Lung (tissue), 12 donors: Measurements from ENCODE around the gene PPM1B. TPM values are rescaled to one million over a fixed set of nuclear protein-coding genes. Genes with fewer than 3 reads are reported as not detected.

Experiments
- ATAC-seq: fragments of 200-7000 bp; cut with Tn5 transposase; one replicate; pipeline ENCODE4 v1.9.1; 2020; ENCODE audit warnings: moderate number of reproducible peaks; ENCODE audit not compliant: insufficient read depth, low FRiP score
- DNase-seq, 3 donors: peaks; one replicate each; pipeline ENCODE4 v3.0.0-alpha.2; 2013 to 2017
- H3K27ac ChIP-seq, 2 donors: one replicate each; pipeline ENCODE4 v1.5.1; 2013; ENCODE audit warnings: mild to moderate bottlenecking in 2 of 2, moderate library complexity in 2 of 2, control low read depth in 1 of 2, inconsistent platforms in 1 of 2, low read depth in 1 of 2, low read length in 1 of 2
- H3K27me3 ChIP-seq, 3 donors: one replicate each; pipeline ENCODE4 v1.5.1; 2013; ENCODE audit warnings: low read length in 2 of 3; ENCODE audit not compliant: control insufficient read depth in 3 of 3, insufficient read depth in 3 of 3
- H3K36me3 ChIP-seq, 4 donors: one replicate each; pipeline ENCODE4 v1.5.1; 2013; ENCODE audit warnings: low read length in 4 of 4, mild to moderate bottlenecking in 1 of 4, moderate library complexity in 1 of 4; ENCODE audit not compliant: control insufficient read depth in 4 of 4, insufficient read depth in 4 of 4
- H3K4me1 ChIP-seq, 5 donors: one replicate each; pipeline ENCODE4 v1.5.1; 2013; ENCODE audit warnings: low read length in 5 of 5, mild to moderate bottlenecking in 2 of 5, moderate library complexity in 1 of 5; ENCODE audit not compliant: control insufficient read depth in 5 of 5, insufficient read depth in 5 of 5
- H3K4me3 ChIP-seq: one replicate; pipeline ENCODE4 v1.5.1; 2013; ENCODE audit warnings: mild to moderate bottlenecking, control low read depth, moderate library complexity
- H3K9ac ChIP-seq, 2 donors: one replicate each; pipeline ENCODE4 v1.5.1; 2013; ENCODE audit warnings: low read length in 2 of 2, control low read depth in 1 of 2; ENCODE audit not compliant: insufficient read depth in 1 of 2
- H3K9me3 ChIP-seq, 4 donors: one replicate each; pipeline ENCODE4 v1.5.1; 2013; ENCODE audit warnings: low read length in 3 of 4, mild to moderate bottlenecking in 1 of 4, moderate library complexity in 1 of 4; ENCODE audit not compliant: control insufficient read depth in 4 of 4, insufficient read depth in 3 of 4
- CTCF ChIP-seq: IDR thresholded peaks from 2 replicates; pipeline ENCODE4 v1.5.1; 2012; ENCODE audit warnings: mild to moderate bottlenecking; ENCODE audit errors: control extremely low read depth, extremely low read depth
- WGBS, 2 donors: extraction: QIAGEN DNeasy Blood & Tissue Kit; methylation state at CpG; one replicate each; pipeline ENCODE4 v1.1.7; 2013; 5-methylcytosine and 5-hydroxymethylcytosine counted together
- polyA plus RNA-seq, 2 donors: library from polyadenylated mRNA; stranded (reverse); fragments of 200-250 nt; gene quantifications; one replicate each; pipeline ENCODE4 v1.2.1, GENCODE V29; 2013
- total RNA-seq, 2 donors: library from RNA; depleted of rRNA in 1 of 2; stranded (reverse); fragments of >200 nt in 1 of 2; gene quantifications; one replicate each; pipeline ENCODE4 v1.2.1, GENCODE V29; 2014 to 2021
- donor health status: control.
- donor health status: control.
- donor health status: Bipolar disorder and iron deficiency.
- donor health status: healthy.
- donor health status: DM: yes; HTN: yes; CAD: no.

PPM1B gene
- total and polyA plus RNA-seq, 4 donors = 18.2 to 66.2 (median 29.6) TPM

DNA sequence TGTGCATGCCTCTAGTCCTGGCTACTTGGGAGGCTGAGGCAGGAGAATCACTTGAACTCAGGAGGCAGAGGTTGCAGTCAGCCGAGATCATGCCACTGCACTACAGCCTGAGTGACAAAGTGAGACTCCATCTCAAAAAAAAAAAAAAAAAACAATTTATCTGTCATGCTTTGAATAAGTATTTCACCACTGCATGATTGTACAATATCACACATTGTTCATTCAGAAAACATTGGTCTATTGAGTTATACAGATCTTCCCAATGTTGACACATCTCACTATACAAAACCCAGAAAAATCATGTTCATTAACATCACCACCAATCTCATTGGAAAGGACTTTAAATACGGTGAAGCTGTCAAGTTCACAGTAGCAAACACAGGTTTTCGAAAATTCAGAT lies 46.8 kb upstream of the PPM1B start:
- WGBS, 2 donors = 92 to 93% methylated on average over 3 of the region's 3 CpGs
- Histone ChIP-seq H3K9me3 (no peaks in the 10 kb centered on the region), H3K4me1 (no peaks in the 10 kb centered on the region), H3K27ac (no peak overlapping the region), H3K27me3 (no peaks in the 10 kb centered on the region), H3K4me3 (no peak overlapping the region), H3K36me3 (no peaks in the 10 kb centered on the region), H3K9ac (no peak overlapping the region)
- TF ChIP-seq CTCF = no peak
- no peak for DNase-seq
- no peak for ATAC-seq

GRCh38 chr2:44124500-44124899 lies 44.2 kb upstream of the PPM1B start:
- Histone ChIP-seq H3K9me3 (no peaks in the 10 kb centered on the region), H3K27ac (no peak overlapping the region), H3K4me3 (no peak overlapping the region), H3K9ac (no peak overlapping the region), H3K27me3 (no peaks in the 10 kb centered on the region), H3K4me1 (no peaks in the 10 kb centered on the region), H3K36me3 (no peaks in the 10 kb centered on the region)
- no peak for ATAC-seq
- TF ChIP-seq CTCF = no peak
- no peak for DNase-seq
- 93 to 97% methylated on average over 5 of the region's 5 CpGs for WGBS, 2 donors

DNA sequence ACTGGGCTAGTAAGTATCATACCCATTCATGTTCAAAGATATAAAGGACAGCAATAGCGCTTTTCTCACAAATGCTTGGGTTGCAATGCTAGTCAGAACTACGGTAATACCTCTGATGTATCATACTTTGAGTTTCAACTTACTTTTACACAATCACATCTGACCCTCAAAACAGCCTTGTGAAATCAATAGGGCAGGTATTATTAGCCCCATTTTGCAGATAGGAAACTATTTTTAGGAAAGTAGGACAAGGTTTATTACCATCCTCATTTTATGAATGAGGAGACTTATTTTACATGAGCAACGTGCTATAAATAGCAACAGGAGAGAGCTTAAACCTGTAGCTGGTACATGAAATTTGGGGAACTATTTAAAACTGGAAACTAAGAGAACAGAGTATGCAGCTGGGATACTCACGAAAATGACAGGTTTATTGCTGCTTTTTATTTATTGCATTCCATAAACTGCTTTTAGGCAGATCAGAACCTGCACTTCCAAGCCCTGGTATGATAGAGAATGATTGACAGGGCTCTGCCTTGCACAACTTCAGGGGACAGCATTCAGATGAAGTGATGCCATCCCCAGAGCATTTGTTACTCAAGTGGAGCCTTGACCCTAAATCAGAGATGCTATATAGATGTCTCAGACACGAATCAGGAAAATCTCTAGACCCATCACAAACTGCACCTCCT lies 42.4 kb upstream of the PPM1B start:
- Histone ChIP-seq H3K4me3 (no peak overlapping the region), H3K9ac (no peak overlapping the region), H3K4me1 (no peaks in the 10 kb centered on the region), H3K9me3 (no peaks in the 10 kb centered on the region), H3K27me3 (no peaks in the 10 kb centered on the region), H3K27ac (peak overlapping the region in 1 of 2 donors; percentile 2), H3K36me3 (no peaks in the 10 kb centered on the region)
- TF ChIP-seq CTCF = no peak
- ATAC-seq = no peak
- WGBS, 2 donors = 42 to 62% methylated on average over 5 of the region's 5 CpGs
- DNase-seq = no peak

GRCh38 chr2:44130441-44130840 lies 38.2 kb upstream of the PPM1B start:
- TF ChIP-seq CTCF = no peak
- 69 to 83% methylated on average over 4 of the region's 4 CpGs for WGBS, 2 donors
- no peaks in the 10 kb centered on the region for H3K9me3 ChIP-seq
- H3K4me1 ChIP-seq = no peaks in the 10 kb centered on the region
- no peaks in the 10 kb centered on the region for H3K27me3 ChIP-seq
- H3K4me3 ChIP-seq = no peak overlapping the region
- ATAC-seq = no peak
- H3K9ac ChIP-seq = no peak overlapping the region
- DNase-seq = no peak
- no peak overlapping the region for H3K27ac ChIP-seq
- H3K36me3 ChIP-seq = no peaks in the 10 kb centered on the region
